MG63 (cell line): ENCODE measurements around the gene TMEM179B. TPM values are rescaled to one million over a fixed set of nuclear protein-coding genes. Genes with fewer than 3 reads are reported as not detected.

Experiments
- DNase-seq: peaks from one replicate; pipeline ENCODE4 v3.0.0-alpha.2; 2020
- H3K27me3 ChIP-seq: fragments of 250-450 bp; sonication (Bioruptor Pico); 2 replicates; pipeline ENCODE4 v1.5.1; 2020; ENCODE audit warnings: mild to moderate bottlenecking, moderate library complexity
- H3K36me3 ChIP-seq: fragments of 250-450 bp; sonication (Bioruptor Pico); 2 replicates; pipeline ENCODE4 v1.5.1; 2020; ENCODE audit warnings: mild to moderate bottlenecking, moderate library complexity
- H3K4me3 ChIP-seq: fragments of 250-450 bp; sonication (Bioruptor Pico); 2 replicates; pipeline ENCODE4 v1.5.1; 2020; ENCODE audit warnings: mild to moderate bottlenecking, moderate library complexity
- H3K9me3 ChIP-seq: fragments of 250-450 bp; sonication (Bioruptor Pico); 2 replicates; pipeline ENCODE4 v1.5.1; 2020; ENCODE audit warnings: mild to moderate bottlenecking, moderate library complexity
- total RNA-seq: library from RNA; depleted of rRNA; stranded (reverse); fragments of >200 nt; shearing (Covaris generic); gene quantifications from 2 replicates; pipeline ENCODE4 v1.2.3, GENCODE V29; 2014; ENCODE audit warnings: low replicate concordance

TMEM179B gene
- total RNA-seq, 1 experiment from 2014 or later = 27.5 TPM

GRCh38 chr11:62778441-62778840 lies 8.8 kb upstream of the TMEM179B start:
- Histone ChIP-seq H3K9me3 (no peaks in the 10 kb centered on the region), H3K4me3 (no peak overlapping the region), H3K36me3 (peaks cover 15% of the 10 kb centered on the region), H3K27me3 (no peaks in the 10 kb centered on the region)
- DNase-seq = no peak

- H3K9me3 ChIP-seq = no peaks in the 10 kb centered on the region
- no peaks in the 10 kb centered on the region for H3K27me3 ChIP-seq
- peaks cover 19% of the 10 kb centered on the region for H3K36me3 ChIP-seq
- H3K4me3 ChIP-seq = no peak overlapping the region
- DNase-seq = no peak
Observed at GRCh38 chr11:62782753-62783152, 4.4 kb upstream of the TMEM179B start.

- Histone ChIP-seq H3K9me3 (no peaks in the 10 kb centered on the region), H3K36me3 (peaks cover 31% of the 10 kb centered on the region), H3K27me3 (no peaks in the 10 kb centered on the region), H3K4me3 (peak overlapping the region; percentile 71)
- peak; percentile 82 for DNase-seq
Observed at GRCh38 chr11:62786318-62787004, 741 bp upstream of the TMEM179B start.

GRCh38 chr11:62788991-62789390 lies 1.8 kb downstream of the TMEM179B start:
- DNase-seq = no peak
- H3K9me3 ChIP-seq = no peaks in the 10 kb centered on the region
- H3K36me3 ChIP-seq = peaks cover 42% of the 10 kb centered on the region
- H3K27me3 ChIP-seq = no peaks in the 10 kb centered on the region
- no peak overlapping the region for H3K4me3 ChIP-seq

GRCh38 chr11:62789576-62789975 lies 2.4 kb downstream of the TMEM179B start:
- H3K36me3 ChIP-seq = peaks cover 47% of the 10 kb centered on the region
- no peaks in the 10 kb centered on the region for H3K27me3 ChIP-seq
- H3K9me3 ChIP-seq = no peaks in the 10 kb centered on the region
- no peak for DNase-seq
- no peak overlapping the region for H3K4me3 ChIP-seq

- Histone ChIP-seq H3K27me3 (no peaks in the 10 kb centered on the region), H3K4me3 (peak within 1 kb of the TSS; percentile 85), H3K36me3 (peaks cover 60% of the 10 kb centered on the region), H3K9me3 (no peaks in the 10 kb centered on the region)
- DNase-seq = peak; percentile 88
Observed at GRCh38 chr11:62791501-62792201, 4.4 kb downstream of the TMEM179B start, which contains the start of gene TMEM223. TSS of gene TMEM223 (minus strand) at chr11:62792006. CDS start at chr11:62791994, 12 bp downstream.

- no peak for DNase-seq
- H3K4me3 ChIP-seq = peak overlapping the region; percentile 85
- peaks cover 62% of the 10 kb centered on the region for H3K36me3 ChIP-seq
- H3K27me3 ChIP-seq = no peaks in the 10 kb centered on the region
- H3K9me3 ChIP-seq = no peaks in the 10 kb centered on the region
Observed at GRCh38 chr11:62792202-62792575, 5.0 kb downstream of the TMEM179B start.

- H3K4me3 ChIP-seq = no peak overlapping the region
- no peaks in the 10 kb centered on the region for H3K27me3 ChIP-seq
- no peak for DNase-seq
- H3K36me3 ChIP-seq = peaks cover 68% of the 10 kb centered on the region
- no peaks in the 10 kb centered on the region for H3K9me3 ChIP-seq
Observed at GRCh38 chr11:62794201-62794775, 7.1 kb downstream of the TMEM179B start.

- DNase-seq = no peak
- H3K36me3 ChIP-seq = peaks cover 69% of the 10 kb centered on the region
- no peaks in the 10 kb centered on the region for H3K27me3 ChIP-seq
- H3K4me3 ChIP-seq = no peak overlapping the region
- H3K9me3 ChIP-seq = no peaks in the 10 kb centered on the region
Observed at GRCh38 chr11:62796281-62796680, 9.1 kb downstream of the TMEM179B start.

GRCh38 chr11:62799486-62799885 lies 12.3 kb downstream of the TMEM179B start:
- peaks cover 74% of the 10 kb centered on the region for H3K36me3 ChIP-seq
- H3K4me3 ChIP-seq = no peak overlapping the region
- H3K9me3 ChIP-seq = no peaks in the 10 kb centered on the region
- no peak for DNase-seq
- no peaks in the 10 kb centered on the region for H3K27me3 ChIP-seq

- Histone ChIP-seq H3K36me3 (peaks cover 60% of the 10 kb centered on the region), H3K27me3 (no peaks in the 10 kb centered on the region), H3K9me3 (no peaks in the 10 kb centered on the region), H3K4me3 (no peak overlapping the region)
- DNase-seq = no peak
Observed at GRCh38 chr11:62801071-62801470, 13.9 kb downstream of the TMEM179B start.

- Histone ChIP-seq H3K4me3 (peak overlapping the region; percentile 77), H3K36me3 (peaks cover 45% of the 10 kb centered on the region), H3K27me3 (no peaks in the 10 kb centered on the region), H3K9me3 (no peaks in the 10 kb centered on the region)
- DNase-seq = no peak
Observed at GRCh38 chr11:62804310-62805075, 17.3 kb downstream of the TMEM179B start.

GRCh38 chr11:62805076-62805892 lies 18.1 kb downstream of the TMEM179B start, which contains the start of gene NXF1:
TSS of gene NXF1 (minus strand) at chr11:62805440. CDS start at chr11:62805356, 84 bp downstream.
- DNase-seq = peak; percentile 87
- H3K36me3 ChIP-seq = peaks cover 37% of the 10 kb centered on the region
- H3K9me3 ChIP-seq = no peaks in the 10 kb centered on the region
- peak within 1 kb of the TSS; percentile 77 for H3K4me3 ChIP-seq
- H3K27me3 ChIP-seq = no peaks in the 10 kb centered on the region

- no peaks in the 10 kb centered on the region for H3K9me3 ChIP-seq
- H3K4me3 ChIP-seq = peak overlapping the region; percentile 77
- no peak for DNase-seq
- no peaks in the 10 kb centered on the region for H3K27me3 ChIP-seq
- peaks cover 33% of the 10 kb centered on the region for H3K36me3 ChIP-seq
Observed at GRCh38 chr11:62805961-62806441, 18.8 kb downstream of the TMEM179B start.

GRCh38 chr11:62806611-62807121 lies 19.5 kb downstream of the TMEM179B start:
- H3K36me3 ChIP-seq = peaks cover 27% of the 10 kb centered on the region
- no peak overlapping the region for H3K4me3 ChIP-seq
- DNase-seq = no peak
- H3K9me3 ChIP-seq = no peaks in the 10 kb centered on the region
- no peaks in the 10 kb centered on the region for H3K27me3 ChIP-seq

GRCh38 chr11:62810748-62811147 lies 23.5 kb downstream of the TMEM179B start:
- H3K36me3 ChIP-seq = peaks cover 6% of the 10 kb centered on the region
- no peaks in the 10 kb centered on the region for H3K9me3 ChIP-seq
- DNase-seq = no peak
- H3K27me3 ChIP-seq = no peaks in the 10 kb centered on the region
- no peak overlapping the region for H3K4me3 ChIP-seq
